NOMO-1 treated with dmso at 0.1 percent for 144 hours (cell line): ENCODE data around the gene ZNF592.

Source experiments
- DNase-seq: peaks from one replicate; lab custom pipeline; 2025; ENCODE audit not compliant: unreplicated experiment; lab: John Stamatoyannopoulos, UW

ZNF592 gene

GRCh38 chr15:84846269-84846668, 97.9 kb downstream of the ZNF592 start:
- DNase-seq: no peak

- DNase-seq: no peak
Observed at GRCh38 chr15:84847382-84847781, 99.0 kb downstream of the ZNF592 start.

DNA sequence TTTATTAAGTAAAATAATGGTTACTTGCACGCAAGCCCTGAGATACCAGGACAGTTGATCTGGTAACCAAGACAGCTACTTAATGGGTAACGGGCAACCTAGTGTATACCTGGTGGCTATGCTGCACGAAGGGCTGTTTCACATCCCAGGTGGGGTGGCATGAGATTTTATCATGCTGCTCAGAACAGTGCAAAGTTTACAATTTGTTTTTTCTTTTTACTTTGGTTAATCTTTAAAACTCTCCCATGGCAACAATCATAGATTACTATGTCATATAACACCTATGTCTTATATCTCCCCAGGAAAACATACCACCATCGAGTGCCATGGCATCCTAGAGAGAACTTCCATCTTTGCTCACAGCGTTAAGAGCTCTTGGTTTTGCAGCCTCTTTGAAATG, 103.8 kb downstream of the ZNF592 start:
- no peak for DNase-seq

DNA sequence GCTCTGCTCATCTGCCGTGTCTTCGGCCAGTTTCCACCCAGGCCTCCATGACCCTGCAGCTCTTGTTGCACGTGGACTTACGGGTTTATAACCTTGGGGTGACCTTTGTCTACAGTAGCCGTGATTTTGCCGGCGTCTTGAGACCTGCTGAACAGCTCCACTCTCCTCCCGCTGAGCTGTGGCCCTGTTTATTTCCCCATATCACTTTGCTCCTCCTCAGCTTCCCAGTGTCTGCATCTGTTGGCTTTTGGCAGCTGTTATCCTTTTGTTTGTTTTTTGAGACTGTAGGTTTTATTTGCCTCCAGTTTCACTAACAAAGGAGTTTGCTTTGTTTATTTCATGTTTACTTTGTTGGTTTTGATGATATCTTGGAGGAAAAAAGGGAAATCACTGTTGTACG, 106.7 kb downstream of the ZNF592 start:
- no peak for DNase-seq

DNA sequence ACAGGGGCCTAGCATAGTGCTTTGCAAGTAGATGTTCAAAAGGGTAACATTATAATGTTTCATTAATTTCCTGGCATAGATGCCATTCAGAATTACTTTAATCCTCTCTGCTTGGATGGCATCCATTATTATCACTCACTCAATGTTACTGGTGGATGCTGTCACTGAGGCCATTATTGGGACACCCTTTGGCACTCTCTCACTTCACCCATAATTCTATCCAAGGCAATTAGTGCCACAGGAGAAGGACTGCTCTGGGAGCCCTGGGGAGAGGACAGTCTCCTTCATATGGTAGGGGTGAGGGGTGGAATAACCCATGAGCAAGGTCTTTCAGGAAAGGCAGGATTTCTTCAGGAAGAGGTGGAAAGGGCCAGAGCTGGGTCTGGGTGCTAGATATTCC, 107.4 kb downstream of the ZNF592 start:
- no peak for DNase-seq
